GM19452 (cell line): ENCODE results near the gene ORAI2.
A peak's percentile ranks its signal among the peaks of the same experiment; 100 is the strongest.
"Not testable (repeated sequence)": the region's sequence is repeated elsewhere in the genome, so short reads cannot be mapped to it uniquely, and the experiment has no call there.

Source experiments
- ATAC-seq: cut with Tn5 transposase; IDR thresholded peaks from one replicate; pipeline ENCODE4 v1.9.1; 2021; ENCODE audit not compliant: unreplicated experiment

The ORAI2 gene

DNA sequence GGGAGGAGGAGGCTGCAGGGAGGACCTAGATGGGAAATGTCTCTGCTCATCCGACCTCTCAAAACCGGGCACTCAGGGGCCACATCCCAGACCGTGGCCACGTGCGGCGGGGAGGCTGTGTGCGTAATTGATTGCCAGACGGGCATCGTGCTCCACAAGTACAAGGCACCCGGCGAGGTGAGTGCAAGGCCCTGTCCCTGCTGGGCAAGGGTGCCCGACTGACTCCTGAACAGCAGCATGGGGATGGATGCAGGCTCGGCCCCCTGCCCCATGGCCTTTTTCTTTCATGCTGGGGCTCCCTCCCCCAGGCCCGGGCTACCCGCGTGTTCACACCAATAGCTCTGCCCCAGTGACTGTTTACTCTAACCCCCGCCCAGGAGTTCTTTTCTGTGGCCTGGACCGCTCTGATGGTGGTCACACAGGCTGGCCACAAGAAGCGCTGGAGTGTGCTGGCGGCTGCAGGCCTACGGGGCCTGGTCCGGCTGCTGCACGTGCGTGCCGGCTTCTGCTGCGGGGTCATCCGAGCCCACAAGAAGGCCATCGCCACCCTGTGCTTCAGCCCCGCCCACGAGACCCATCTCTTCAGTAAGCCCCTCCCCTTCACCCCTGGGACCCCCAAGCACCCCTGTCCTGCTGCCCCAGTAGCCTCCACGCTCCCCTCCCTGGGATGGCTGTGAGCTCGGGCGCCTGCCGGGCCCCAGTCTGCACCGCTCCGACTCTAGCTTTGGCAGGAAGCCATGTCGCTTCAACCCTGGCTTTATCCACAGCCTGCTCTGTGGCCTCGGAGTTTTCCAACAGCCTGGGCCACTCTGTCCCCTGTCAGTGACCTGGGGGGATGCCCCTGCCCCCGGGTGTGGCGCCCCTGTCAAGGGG is 35.3 kb downstream of the ORAI2 start:
- no peak for ATAC-seq

DNA sequence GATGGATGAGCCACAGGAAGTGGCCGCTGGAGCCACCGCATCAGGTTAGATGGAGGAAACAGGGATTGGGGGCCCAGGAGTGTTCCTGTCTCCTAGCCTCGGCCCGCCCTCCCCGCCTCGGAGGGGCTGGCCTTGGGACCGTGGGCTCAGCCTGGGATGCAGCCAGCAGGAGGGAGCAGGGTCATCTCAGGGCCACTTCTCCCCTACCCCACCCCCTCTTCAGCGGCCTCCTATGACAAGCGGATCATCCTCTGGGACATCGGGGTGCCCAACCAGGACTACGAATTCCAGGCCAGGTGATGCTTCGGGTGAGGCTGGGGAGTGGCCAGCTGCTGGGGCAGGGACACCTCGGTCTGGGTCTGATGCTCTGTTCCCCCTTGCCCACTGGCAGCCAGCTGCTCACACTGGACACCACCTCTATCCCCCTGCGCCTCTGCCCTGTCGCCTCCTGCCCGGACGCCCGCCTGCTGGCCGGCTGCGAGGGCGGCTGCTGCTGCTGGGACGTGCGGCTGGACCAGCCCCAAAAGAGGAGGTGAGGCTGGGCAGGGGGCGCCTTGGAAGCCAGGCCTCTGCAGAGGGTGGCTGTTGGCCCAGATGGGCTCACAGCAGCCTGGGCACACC is 36.1 kb downstream of the ORAI2 start:
- no peak for ATAC-seq

DNA sequence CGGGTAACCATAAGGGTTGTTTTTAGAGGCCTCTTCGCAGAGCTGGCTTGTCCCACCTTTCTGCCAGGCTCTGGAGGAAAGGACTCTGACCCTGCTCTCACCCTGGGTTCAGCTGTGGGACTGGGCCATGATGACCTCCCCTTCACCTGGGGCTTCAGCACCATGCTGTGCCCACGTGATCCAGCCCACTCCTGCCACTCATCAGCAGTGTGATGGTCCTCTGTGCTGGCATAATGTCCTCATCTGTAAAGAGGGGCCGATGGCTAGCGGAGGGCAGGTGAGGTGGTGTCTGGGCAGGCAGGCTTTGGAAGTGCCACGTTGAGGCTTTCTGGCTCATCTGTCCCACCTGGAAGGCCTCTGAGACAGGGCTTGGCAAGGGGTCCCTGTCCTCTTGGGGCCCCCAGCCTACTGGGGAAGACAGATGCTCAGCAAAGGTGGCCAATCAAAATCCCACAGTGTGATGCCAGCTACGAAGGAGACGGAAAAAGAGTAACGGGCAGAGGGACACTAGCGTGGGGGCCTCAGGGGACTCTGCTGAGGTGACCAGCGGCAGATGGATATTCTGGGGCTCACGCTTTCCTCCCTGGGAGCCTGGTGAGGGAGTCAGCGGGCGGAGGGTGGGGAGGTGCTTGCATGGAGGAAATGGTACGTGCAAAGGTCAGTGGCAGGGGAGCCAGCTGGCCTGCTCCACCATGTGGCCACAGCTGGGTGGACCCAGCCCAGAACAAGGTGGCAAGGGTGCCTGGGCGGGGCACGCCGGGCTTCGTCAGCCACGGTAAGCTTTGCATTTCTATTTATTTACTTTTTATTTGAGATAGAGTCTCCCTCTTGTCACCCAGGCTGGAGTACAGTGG is 36.8 kb downstream of the ORAI2 start:
- ATAC-seq, result no peak

DNA sequence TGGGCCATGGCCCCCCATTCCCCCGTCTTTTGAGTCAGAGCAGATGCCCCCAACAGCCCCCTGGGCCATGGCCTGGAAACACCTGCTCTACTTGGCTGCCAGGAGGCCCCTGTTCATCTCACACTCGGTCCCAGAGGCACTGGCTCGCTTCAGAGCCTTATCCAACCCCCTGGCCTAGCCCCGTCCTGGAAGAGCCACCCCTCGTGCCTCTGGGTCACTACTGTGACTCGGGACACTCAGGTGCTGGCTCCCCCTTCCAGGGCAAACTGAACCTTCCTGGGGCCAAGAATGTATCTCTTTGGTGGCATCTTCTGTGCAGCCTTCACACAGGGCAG is 38.4 kb downstream of the ORAI2 start:
- ATAC-seq, result no peak

DNA sequence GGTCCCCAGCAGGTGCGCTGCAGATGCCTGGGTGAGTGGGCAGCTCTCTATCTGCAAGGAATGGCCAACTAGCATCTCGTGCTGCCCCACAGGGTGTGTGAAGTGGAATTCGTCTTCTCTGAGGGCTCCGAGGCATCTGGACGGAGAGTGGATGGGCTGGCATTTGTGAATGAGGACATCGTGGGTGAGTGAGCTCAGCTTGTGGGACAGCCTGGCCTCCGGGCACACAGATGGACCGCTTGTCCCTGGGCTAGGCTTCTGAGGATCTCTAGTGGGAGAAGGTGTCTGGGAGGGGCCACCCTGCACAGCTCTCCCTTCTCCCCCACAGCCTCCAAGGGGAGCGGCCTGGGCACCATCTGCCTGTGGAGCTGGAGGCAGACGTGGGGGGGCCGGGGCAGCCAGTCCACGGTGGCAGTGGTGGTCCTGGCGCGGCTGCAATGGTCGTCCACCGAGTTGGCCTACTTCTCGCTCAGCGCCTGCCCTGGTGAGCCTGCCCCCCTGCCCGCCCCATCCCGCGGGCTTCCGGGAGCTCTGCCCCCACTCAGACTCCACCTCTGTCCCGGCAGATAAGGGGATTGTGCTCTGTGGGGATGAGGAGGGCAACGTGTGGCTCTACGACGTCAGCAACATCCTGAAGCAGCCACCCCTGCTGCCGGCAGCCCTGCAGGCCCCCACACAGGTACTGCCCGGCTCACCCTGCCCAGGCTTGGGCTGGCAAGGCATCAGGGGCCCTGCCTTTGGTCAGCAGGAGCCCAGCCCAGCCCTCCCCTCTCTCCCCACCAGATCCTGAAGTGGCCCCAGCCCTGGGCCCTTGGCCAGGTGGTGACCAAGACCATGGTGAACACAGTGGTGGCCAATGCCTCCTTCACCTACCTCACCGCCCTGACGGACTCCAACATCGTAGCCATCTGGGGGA is 39.0 kb downstream of the ORAI2 start:
- ATAC-seq, result no peak

DNA sequence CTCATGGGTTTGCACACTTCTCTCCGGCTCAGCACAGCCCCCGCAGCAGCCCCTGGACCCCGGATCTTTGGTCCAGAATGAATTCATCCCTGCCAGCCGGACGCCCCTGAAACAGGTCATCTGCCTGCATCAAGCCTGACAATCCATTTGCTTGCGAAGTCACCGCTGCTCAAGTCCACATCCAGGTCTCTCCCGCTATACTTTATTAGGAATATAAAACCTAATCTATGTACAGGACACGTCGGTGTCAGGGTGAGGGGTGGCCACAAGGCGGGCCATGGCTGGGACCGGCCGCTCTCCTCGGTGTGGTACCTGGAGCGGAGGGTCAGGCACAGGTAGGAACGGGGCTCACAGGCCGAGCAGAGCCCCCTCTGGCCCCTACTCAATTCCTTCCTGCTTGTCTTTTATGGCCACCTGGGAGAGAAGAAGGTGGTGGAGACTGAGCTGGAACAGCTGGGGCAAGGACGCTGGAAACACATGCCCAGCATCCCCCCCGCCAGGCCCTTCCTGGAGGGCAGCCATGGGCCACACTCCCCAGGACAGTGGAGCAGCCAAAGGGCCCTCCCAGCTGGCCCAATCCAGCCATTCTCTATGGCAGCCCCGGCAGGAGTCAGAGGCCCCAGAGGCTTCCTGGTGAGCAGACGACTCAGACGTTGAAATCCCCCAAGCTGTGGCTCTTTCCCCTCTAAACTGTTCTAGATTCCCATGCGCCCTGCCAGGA is 40.1 kb downstream of the ORAI2 start:
- ATAC-seq, result no peak

DNA sequence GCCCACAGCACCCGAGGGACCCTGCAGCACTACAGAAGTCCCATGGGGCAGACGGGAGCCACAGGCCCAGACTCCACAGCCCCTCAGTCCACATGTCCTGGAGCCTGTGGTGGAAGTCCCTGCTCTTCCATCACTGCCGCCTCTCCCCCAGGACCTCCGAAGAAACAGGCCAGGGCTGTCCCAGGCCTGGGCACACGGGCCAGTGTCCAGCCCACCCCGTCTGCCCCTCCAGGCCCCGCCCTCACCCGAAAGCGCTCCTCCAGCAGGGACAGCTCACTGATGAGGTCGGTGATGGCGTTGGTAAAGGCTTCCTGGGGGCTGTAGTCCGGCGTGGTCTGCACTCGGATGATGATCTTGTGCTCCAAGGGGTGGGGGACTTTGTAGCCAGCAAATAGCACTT is 40.7 kb downstream of the ORAI2 start:
- not testable (repeated sequence) for ATAC-seq

DNA sequence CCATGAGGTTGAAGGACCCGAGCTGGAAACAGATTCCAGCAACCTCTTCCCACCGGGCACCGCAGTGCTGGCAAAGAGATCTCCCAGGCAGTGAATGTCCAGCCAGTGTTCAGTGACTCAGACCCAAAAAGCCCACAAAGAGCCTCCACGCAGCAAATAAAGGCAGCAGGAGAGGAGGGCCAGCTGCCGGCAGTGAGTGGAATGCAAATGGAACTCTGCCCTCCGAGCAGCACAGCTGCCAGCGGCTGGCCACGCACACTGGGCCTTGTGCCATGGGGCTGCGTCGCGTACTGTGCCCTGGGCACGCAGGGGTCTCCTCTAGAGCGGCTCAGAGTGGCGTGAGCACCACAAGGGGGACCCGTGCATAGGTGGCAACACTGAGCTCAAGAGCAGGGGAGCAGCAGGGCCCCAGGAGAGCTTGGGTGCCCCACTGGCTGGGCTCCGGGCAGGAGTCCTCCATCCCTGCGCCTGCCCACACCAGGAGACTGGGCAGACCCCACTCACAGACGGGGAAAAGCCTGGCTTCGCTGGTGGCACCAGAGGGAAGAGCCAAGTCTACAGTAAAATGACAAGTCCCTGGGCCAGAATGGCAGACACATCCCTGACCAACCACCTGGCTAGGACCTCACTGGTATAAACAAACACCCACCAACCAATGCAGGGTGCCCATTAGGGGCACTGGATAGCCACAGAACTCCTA is 41.5 kb downstream of the ORAI2 start:
- not testable (repeated sequence) for ATAC-seq

DNA sequence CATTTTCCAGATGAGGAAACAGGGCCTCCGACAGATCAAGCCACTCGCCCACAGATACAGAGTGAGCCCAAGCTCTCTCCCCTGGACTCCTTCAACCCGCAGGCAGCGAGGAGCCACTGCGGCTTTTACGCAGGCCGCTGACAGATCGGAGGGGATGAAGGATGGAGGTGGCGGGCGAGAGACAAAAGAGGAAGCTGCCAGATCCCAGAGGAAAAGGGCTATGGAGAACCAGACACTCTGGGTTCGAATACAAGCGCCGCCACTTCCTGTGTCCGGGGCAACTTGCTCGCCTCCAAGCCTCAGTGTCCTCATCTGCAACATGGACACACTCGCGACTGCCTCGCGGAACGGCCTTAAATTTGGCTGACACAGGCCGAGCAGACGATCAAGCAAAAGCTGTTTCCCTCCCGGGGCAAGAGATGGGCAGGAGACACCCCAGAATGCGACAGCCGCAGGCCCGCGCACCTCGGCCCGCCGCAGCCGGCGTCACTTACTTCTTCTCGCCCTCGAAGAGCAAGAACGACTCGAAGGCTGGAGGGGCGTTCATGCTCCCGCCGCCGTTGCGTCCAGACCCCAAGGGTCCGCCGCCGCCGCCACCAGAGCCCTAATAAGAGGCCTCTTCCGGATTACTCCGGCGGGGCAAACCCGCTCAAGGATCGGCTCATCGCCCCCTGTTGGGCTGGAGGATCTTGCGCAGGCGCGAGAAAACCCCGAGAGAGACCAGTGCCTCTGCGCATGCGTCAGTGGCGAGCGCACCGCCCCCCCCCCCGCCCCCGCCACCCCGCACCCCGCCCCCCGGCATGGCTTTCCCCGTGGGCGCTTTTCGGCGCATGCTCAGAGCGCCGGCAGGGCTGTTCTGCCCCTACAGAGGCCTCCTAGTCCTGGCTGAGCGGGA is 45.2 kb downstream of the ORAI2 start, which contains the start of gene POLR2J:
TSS of gene POLR2J (minus strand) at position 609 of the 895 bp plus-strand sequence. CDS start at position 547, 62 bp downstream.
- peak; percentile 82 for ATAC-seq

DNA sequence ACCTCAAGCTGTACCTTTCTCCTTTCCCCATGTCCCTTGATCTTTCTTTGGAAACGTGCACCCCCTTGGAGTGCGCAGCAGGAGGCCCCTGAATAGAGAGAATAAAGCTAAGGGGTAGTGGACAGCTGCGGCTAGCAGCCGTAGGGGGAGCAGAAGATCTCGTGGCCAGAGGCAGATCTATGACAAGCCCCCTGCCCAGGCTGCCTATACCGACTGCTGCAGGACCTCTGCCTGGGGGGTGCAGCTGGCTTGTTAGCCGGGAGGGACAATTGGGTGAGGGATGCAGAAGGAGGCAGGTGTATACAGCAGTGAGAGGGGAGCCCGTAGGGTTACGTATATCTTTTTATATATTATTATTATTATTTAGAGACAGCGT is 45.8 kb downstream of the ORAI2 start:
- ATAC-seq, result peak; percentile 30

DNA sequence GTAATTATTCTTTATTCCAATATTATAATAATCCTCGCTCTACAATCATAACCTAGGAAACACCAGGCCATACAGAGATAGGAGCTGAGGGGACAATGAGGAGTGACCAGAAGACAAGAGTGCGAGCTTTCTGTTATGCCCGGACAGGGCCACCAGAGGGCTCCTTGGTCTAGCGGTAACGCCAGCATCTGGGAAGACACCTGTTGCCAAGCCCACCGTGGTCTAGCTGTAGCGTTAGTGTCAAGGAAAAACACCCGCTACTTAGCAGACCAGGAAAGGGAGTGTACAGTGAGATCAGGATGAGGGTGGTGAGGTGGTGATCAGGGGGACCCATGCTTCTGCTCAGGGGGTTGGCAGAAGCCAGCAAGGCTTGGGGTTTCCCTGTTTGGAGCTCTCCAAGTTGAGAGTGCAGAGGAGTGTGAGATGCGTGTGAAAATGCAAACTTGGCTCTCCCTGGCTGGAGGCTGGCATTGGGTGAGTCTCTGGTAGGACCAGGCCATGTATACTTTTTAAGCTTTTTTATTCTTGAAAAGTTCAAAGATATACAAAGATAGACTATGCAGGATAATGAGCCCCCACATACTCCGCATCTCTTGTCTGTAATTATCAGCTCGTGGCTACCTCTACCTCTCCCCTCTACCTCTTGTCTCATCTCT is 46.7 kb downstream of the ORAI2 start:
- not testable (repeated sequence) for ATAC-seq

DNA sequence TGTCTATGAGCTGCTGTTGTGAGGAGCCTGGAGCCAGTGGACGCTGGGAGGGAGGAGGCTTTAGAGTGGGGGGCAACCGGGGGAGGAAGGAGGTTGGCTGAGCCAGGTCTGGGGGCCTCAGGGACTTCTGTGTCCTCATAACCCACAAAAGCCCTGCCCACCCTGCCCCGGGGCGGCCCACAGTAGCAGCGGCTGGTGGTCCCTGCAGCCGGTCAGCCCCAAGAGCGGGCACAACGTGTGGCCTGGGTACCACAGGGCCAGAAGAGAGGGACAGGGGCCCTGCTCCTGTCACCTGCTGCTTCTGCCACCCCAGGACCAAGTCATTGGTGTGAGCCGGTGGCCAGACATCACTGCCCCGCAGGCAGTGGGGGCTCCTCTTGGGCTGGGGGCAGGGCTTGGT is 48.6 kb downstream of the ORAI2 start:
- ATAC-seq, result not testable (repeated sequence)

DNA sequence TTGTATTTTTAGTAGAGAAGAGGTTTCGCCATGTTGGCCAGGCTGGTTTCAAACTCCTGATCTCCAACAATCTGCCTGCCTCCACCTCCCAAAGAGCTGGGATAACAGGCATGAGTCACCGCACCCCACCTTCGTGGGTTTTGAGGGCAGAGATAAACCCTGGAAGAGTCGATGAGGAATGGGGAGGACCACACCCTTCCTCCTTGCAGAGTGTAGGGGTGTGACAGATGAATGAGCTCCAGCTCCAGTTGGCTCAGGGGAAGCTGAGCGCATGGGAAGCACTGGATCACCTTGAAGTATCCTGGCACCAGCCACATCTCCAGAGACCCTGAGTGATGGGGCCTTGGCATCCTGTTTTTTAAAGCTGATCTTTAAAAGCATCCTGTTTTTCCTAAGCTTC is 50.9 kb downstream of the ORAI2 start:
- not testable (repeated sequence) for ATAC-seq

DNA sequence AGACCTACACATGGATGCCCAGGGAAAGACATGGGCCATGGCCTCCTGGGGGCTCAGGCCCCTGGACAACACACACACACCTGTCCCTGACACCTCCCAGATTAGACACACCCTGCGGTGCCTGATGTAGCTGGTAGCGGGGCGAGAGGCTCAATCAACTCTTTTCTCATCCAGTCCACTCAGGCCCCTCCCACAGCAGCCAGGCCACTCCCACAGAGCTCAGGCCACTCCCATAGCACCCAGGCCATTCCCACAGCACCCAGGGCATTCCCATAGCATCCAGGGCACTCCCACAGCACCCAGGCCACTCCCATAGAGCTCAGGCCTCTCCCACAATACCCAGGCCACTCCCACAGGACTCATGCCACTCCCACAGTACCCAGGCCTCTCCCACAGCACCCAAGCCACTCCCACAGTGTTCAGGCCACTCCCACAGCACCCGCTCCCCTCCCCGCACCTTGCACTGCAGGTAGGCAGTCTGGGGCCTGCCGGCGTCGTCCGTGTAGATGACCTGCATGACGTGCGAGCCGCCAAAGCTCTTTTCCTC is 57.2 kb downstream of the ORAI2 start:
- peak; percentile 39 for ATAC-seq

DNA sequence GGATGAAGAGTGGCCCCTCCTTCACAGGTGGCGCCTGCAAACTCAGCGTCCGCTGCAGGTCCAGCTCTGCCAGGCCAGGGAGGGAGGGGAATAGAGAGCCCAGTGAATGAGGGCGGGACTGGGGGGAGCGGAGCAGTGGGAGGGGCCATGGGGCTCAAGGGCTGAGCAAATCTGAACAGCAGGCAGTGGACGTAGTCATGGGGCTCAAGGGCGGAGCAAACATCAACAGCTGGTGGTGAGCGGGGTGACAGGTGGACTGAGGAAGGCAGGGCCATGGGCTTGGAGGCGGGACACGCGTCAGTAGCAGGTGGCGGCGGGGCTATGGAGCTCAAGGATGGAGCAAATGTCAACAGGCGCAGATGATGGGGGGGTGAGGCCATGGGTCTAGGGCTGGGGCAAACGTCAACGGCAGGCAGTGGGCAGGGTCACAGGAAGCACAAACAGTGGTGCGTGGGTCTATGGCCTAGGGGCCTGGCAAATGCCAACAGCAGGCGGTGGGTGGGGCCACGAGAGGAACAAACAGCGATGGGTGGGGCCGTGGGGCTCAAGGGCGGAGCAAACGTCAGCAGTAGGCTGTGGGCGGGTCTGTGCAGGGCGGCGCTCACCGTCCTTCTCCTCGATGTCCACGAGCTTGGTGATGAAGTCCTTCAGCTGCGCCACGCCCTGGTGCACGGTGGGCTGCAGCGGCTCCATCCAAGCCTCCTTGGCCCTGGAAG is 60.0 kb downstream of the ORAI2 start:
- ATAC-seq, result not testable (repeated sequence)

DNA sequence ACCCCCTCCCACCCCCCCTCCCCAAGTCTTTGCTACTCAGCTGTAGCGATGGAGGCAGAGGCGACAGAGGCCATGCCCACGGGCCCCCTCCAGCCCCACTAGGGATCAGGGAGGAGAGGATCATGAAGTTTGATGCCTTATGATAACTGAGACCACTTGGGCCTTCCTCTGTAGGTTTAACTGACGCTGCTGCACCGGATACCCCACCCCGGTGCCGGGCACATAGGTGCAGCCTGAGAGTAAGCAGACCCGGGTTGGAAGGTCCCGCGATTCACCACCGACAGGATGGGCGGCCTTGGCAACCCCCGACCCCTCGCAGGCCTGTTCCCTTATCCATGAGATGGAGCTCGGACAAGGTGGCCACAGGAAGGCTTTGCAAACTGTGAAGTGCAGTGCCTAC is 60.7 kb downstream of the ORAI2 start:
- not testable (repeated sequence) for ATAC-seq
